22Rv1 (cell line): ENCODE data around the gene TBC1D8B.

ENCODE experiments used
- ZFX ChIP-seq: fragments of 450-650 bp; IDR thresholded peaks from 2 replicates; pipeline ENCODE4 v1.6.1; 2017; ENCODE audit warnings: antibody characterized with exemption, borderline replicate concordance
- TF ChIP-seq, protein P1 (sequence below): fragments of 450-650 bp; IDR thresholded peaks from 2 replicates; pipeline ENCODE4 v1.5.1; 2017; ENCODE audit warnings: mild to moderate bottlenecking

DNA sequence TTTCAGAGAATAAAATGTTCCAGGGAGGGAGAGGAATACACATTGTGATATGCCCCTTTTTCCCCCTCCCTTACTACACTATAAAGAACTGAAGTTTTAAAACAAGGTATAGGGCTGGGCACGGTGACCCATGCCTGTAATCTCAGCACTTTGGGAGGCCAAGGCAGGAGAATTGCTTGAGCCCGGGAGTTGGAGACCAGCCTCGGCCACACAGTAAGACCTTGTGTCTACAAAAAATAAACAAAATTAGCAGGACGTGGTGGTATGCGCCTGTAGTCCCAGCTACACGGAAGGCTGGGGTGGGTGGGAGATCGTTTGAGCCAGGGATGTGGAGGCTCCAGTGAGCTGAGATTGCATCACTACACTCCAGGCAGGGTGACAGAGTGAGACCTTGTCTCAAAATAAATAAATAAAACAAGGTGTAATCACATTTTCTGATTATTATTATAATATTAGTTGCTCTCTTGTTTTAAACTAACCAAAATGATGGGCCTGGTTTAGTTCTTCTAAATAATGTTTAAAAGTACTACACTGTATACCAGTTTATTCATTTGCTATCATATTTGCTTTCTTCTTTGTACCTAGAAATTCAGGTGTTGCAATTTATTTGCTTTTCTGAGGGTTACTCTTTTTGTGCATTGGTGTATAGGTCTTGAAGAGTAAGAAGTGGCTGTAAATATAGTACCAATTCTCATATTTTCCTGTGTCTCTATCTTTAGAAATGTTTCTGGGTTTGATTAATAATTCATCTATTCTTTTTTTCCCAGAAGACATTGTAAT lies 8.8 kb downstream of the TBC1D8B start:
- TF ChIP-seq, protein P1, sequence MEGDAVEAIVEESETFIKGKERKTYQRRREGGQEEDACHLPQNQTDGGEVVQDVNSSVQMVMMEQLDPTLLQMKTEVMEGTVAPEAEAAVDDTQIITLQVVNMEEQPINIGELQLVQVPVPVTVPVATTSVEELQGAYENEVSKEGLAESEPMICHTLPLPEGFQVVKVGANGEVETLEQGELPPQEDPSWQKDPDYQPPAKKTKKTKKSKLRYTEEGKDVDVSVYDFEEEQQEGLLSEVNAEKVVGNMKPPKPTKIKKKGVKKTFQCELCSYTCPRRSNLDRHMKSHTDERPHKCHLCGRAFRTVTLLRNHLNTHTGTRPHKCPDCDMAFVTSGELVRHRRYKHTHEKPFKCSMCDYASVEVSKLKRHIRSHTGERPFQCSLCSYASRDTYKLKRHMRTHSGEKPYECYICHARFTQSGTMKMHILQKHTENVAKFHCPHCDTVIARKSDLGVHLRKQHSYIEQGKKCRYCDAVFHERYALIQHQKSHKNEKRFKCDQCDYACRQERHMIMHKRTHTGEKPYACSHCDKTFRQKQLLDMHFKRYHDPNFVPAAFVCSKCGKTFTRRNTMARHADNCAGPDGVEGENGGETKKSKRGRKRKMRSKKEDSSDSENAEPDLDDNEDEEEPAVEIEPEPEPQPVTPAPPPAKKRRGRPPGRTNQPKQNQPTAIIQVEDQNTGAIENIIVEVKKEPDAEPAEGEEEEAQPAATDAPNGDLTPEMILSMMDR, result no peak
- no peak for TF ChIP-seq ZFX
